Esophagus muscularis mucosa (tissue), 4 donors: ENCODE measurements around the gene MOG. TPM values are rescaled to one million over a fixed set of nuclear protein-coding genes. Genes with fewer than 3 reads are reported as not detected.

Experiments used
- DNase-seq: peaks from one replicate; pipeline ENCODE4 v3.0.0-alpha.2; 2017; ENCODE audit errors: extremely low spot score
- H3K27ac ChIP-seq, 4 donors: fragments of 200-600 bp; sonication (generic); replicated peaks in 1 of 4; 1 replicate in 3 of 4; 2 replicates in 1 of 4; pipeline ENCODE4 v1.5.1; 2016 to 2019; ENCODE audit warnings: mild to moderate bottlenecking in 1 of 4
- H3K27me3 ChIP-seq, 4 donors: fragments of 200-600 bp; sonication (generic); one replicate each; pipeline versions ENCODE4 v1.5.1 to v1.6.0; 2016 to 2019
- H3K36me3 ChIP-seq, 4 donors: fragments of 200-600 bp; sonication (generic); one replicate each; pipeline ENCODE4 v1.5.1; 2016 to 2019
- H3K4me1 ChIP-seq, 4 donors: fragments of 200-600 bp; sonication (generic); one replicate each; pipeline ENCODE4 v1.5.1; 2016 to 2019
- H3K4me3 ChIP-seq, 4 donors: fragments of 200-600 bp; sonication (generic); 1 replicate in 2 of 4; 2 replicates in 2 of 4; pipeline ENCODE4 v1.5.1; 2016 to 2019; ENCODE audit warnings: mild to moderate bottlenecking in 4 of 4, moderate library complexity in 1 of 4
- H3K9me3 ChIP-seq, 4 donors: fragments of 200-600 bp; sonication (generic); 1 replicate in 3 of 4; 2 replicates in 1 of 4; pipeline ENCODE4 v1.5.1; 2016 to 2019
- EP300 ChIP-seq: sonication (generic); formaldehyde crosslinking; IDR thresholded peaks from one replicate; pipeline ENCODE4 v1.6.1; 2017; ENCODE audit warnings: antibody characterized with exemption
- POLR2A ChIP-seq: fragments of 450-650 bp; IDR thresholded peaks from one replicate; pipeline ENCODE4 v1.6.1; 2017; ENCODE audit warnings: antibody characterized with exemption, moderate library complexity, mild to moderate bottlenecking, low read depth
- POLR2AphosphoS5 ChIP-seq, 2 donors: sonication (generic); formaldehyde crosslinking; IDR thresholded peaks; one replicate each; pipeline ENCODE4 v1.6.1; 2017; ENCODE audit warnings: antibody characterized with exemption in 2 of 2
- WGBS: methylation state at CpG from one replicate; pipeline ENCODE4 v1.1.5; 2018; 5-methylcytosine and 5-hydroxymethylcytosine counted together
- intact Hi-C: fragments of 100-400 bp; cut with DNase I; formaldehyde crosslinking; loops from one replicate; pipeline ENCODE4 v1.15.1; 2023
- small RNA-seq, 3 donors: library from RNA; depleted of rRNA; stranded (forward); fragments of <200 nt; gene quantifications; one replicate each; pipeline ENCODE3, GENCODE V24; 2016
- total RNA-seq, 4 donors: library from RNA; depleted of rRNA; stranded (reverse); fragments of >200 nt; gene quantifications; one replicate each; pipeline versions ENCODE4 v1.1.0 to v1.2.1, GENCODE V29; 2016
- TF ChIP-seq, protein P1 (sequence below), 3 experiments: fragments of 200-600 bp in 2 of 3; fragments of 450-650 bp in 1 of 3; sonication (generic) in 2 of 3; IDR thresholded peaks; one replicate each; pipeline ENCODE4 v1.5.1; 2017 to 2019; ENCODE audit warnings: antibody characterized with exemption in 3 of 3, mild to moderate bottlenecking in 2 of 3, moderate library complexity in 1 of 3

MOG gene
- total RNA-seq, 4 donors from 2014 or later: not detected

DNA sequence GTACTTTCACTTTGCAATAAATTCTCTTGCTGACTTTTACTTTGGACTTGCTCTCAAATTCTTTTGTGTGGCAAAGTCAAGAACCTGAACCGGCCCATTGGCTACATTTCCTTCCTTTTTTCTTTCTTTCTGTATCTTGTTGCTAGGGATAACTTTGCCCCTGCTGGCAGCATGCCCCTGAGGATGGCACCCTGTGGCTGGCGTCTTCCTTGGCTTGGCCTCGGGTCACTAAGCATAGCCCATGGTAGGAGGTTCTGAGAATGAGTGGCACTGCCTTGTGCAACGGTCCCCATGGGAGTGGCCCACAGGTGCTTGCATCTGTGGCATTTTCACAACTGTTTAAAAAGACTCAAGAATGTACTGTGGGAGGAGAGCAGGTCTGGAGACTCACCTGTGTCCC is 52.3 kb downstream of the MOG start:
- WGBS: 42% methylated on average over 4 of the region's 4 CpGs
- H3K36me3 ChIP-seq: no peaks in the 10 kb centered on the region
- TF ChIP-seq EP300 (no peak), POLR2AphosphoS5 (IDR thresholded peaks at IDR 0.05) (no peak)
- TF ChIP-seq, protein P1, sequence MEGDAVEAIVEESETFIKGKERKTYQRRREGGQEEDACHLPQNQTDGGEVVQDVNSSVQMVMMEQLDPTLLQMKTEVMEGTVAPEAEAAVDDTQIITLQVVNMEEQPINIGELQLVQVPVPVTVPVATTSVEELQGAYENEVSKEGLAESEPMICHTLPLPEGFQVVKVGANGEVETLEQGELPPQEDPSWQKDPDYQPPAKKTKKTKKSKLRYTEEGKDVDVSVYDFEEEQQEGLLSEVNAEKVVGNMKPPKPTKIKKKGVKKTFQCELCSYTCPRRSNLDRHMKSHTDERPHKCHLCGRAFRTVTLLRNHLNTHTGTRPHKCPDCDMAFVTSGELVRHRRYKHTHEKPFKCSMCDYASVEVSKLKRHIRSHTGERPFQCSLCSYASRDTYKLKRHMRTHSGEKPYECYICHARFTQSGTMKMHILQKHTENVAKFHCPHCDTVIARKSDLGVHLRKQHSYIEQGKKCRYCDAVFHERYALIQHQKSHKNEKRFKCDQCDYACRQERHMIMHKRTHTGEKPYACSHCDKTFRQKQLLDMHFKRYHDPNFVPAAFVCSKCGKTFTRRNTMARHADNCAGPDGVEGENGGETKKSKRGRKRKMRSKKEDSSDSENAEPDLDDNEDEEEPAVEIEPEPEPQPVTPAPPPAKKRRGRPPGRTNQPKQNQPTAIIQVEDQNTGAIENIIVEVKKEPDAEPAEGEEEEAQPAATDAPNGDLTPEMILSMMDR (IDR thresholded peaks at IDR 0.05): no peak

GRCh38 chr6:29710281-29710941 is 53.5 kb downstream of the MOG start:
- no peak for DNase-seq
- intact Hi-C loops: no loop called here
- no peak overlapping the region for H3K27ac ChIP-seq
- H3K9me3 ChIP-seq: no peaks in the 10 kb centered on the region
- 85% methylated on average over 5 of the region's 8 CpGs for WGBS
- TF ChIP-seq POLR2AphosphoS5 (IDR thresholded peaks at IDR 0.05): no peak
- TF ChIP-seq POLR2A: no peak
- TF ChIP-seq, protein P1 (IDR thresholded peaks at IDR 0.05): no peak
- TF ChIP-seq EP300: no peak
- H3K4me3 ChIP-seq: no peak overlapping the region
- no peaks in the 10 kb centered on the region for H3K4me1 ChIP-seq
- H3K36me3 ChIP-seq: no peaks in the 10 kb centered on the region
- peaks cover 0 to 26% (median 3%) of the 10 kb centered on the region in 4 donors for H3K27me3 ChIP-seq

More for the DNA sequence above, 52.3 kb downstream of the MOG start:
- Histone ChIP-seq H3K4me3 (no peak overlapping the region), H3K27ac (no peak overlapping the region), H3K27me3 (peaks cover 0 to 26% (median 3%) of the 10 kb centered on the region in 4 donors), H3K9me3 (no peaks in the 10 kb centered on the region), H3K4me1 (no peaks in the 10 kb centered on the region)
- no peak for DNase-seq
- intact Hi-C loops: no loop called here

DNA sequence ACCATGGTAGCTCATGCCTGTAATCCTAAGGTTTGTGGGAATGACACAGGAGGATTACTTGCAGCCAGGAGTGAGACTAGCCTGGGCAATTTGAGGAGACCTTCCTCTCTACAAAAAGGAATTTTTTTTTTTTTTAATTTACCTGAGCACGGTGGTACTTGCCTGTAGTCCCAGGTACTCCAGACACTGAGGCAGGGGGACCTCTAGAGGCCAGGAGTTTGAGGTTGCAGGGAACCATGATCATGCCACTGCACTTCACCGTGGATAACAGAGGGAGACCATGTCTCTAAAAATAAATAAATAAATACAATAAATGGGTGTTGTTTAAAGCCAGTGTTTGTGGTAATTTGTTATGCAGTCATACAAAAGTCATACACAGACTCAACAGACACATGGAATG is 64.0 kb downstream of the MOG start:
- TF ChIP-seq POLR2AphosphoS5 (IDR thresholded peaks at IDR 0.05) (no peak), POLR2A (no peak), EP300 (no peak)
- peaks cover 0 to 13% (median 6%) of the 10 kb centered on the region in 4 donors for H3K36me3 ChIP-seq
- H3K9me3 ChIP-seq: no peaks in the 10 kb centered on the region
- H3K27ac ChIP-seq: no peak overlapping the region
- H3K27me3 ChIP-seq: no peaks in the 10 kb centered on the region
- no peak overlapping the region for H3K4me3 ChIP-seq
- DNase-seq: no peak
- 25% methylated on average over 2 of the region's 2 CpGs for WGBS
- intact Hi-C loops: loop anchor here (10.0 kb wide), 1 partner anchor 66 kb away; the partner anchor contains the start of gene MOG
- H3K4me1 ChIP-seq: peaks cover 8 to 20% (median 19%) of the 10 kb centered on the region in 4 donors

Small RNA genes within 50 kb of the gene (small RNA-seq; reads per million reads assigned to genes)
- gene SUMO2P1: 0 reads per million in 3 donors

Other genes with a start within 250 kb of the MOG start
- not detected for gene OR12D1, start 242.2 kb upstream of the MOG start, total RNA-seq
- gene OR10C1, start 217.8 kb upstream of the MOG start, total RNA-seq: not detected
- gene OR11A1, start 200.0 kb upstream of the MOG start, total RNA-seq: not detected
- not detected for gene OR2H1, start 199.9 kb upstream of the MOG start, total RNA-seq
- under 1 TPM in 1 of 4 donors, not detected in 3; 0.33 TPM for gene MAS1L, start 169.1 kb upstream of the MOG start, total RNA-seq
- gene UBD, start 97.4 kb upstream of the MOG start, total RNA-seq: under 1 TPM in 1 of 4 donors, not detected in 3; 0.50 TPM
- not detected for gene OR2H2, start 72.0 kb upstream of the MOG start, total RNA-seq
- 10 to 100 TPM; 30.6 to 47.8 (median 40.6) TPM for gene GABBR1, start 23.9 kb upstream of the MOG start, total RNA-seq
- gene ZFP57, start 24.1 kb downstream of the MOG start, total RNA-seq: 1 to 10 TPM in 2 of 4 donors, under 1 TPM in 1, not detected in 1; 0.23 to 6.2 (median 1.2) TPM
- gene HLA-F, start 66.3 kb downstream of the MOG start, total RNA-seq: 10 to 100 TPM; 36.1 to 69.6 (median 52.8) TPM
- gene HLA-G, start 170.7 kb downstream of the MOG start, total RNA-seq: not detected